ENCODE data around the gene RAPGEF1.

- TF ChIP-seq CTCF (IDR thresholded peaks at IDR 0.05) (no peak), POLR2A (IDR thresholded peaks at IDR 0.05) (no peak)
These were observed 128.1 kb downstream of the RAPGEF1 start for GRCh38 chr9:131611586-131612315.

Data from tibial nerve (tissue), 3 donors.